Inflammatory macrophage treated with lipopolysaccharide for 1 hour (primary cell): Measurements from ENCODE around the gene TMEM236.
A peak's percentile ranks its signal among the peaks of the same experiment; 100 is the strongest.

ENCODE experiments used
- DNase-seq, 2 donors: peaks; one replicate each; pipeline ENCODE4 v3.0.0-alpha.2; 2020 to 2022

Gene TMEM236

GRCh38 chr10:17788646-17789045 is 36.6 kb downstream of the TMEM236 start:
- no peak for DNase-seq

- no peak for DNase-seq
These were observed 37.4 kb downstream of the TMEM236 start for GRCh38 chr10:17789396-17789795.

GRCh38 chr10:17790651-17791050 is 38.6 kb downstream of the TMEM236 start:
- peak; percentile 62 to 80 for DNase-seq

GRCh38 chr10:17792991-17793390 is 41.0 kb downstream of the TMEM236 start:
- DNase-seq: no peak

GRCh38 chr10:17793823-17794644 is 42.0 kb downstream of the TMEM236 start:
- no peak for DNase-seq

GRCh38 chr10:17795083-17795482 is 43.1 kb downstream of the TMEM236 start:
- no peak for DNase-seq

GRCh38 chr10:17795813-17796594 is 44.0 kb downstream of the TMEM236 start:
- no peak for DNase-seq

- DNase-seq: no peak
These were observed 49.5 kb downstream of the TMEM236 start for GRCh38 chr10:17801507-17801906.

GRCh38 chr10:17802350-17802749 is 50.3 kb downstream of the TMEM236 start:
- DNase-seq: no peak

- DNase-seq: peak; percentile 72 to 81
These were observed 51.0 kb downstream of the TMEM236 start for GRCh38 chr10:17802976-17803375.

GRCh38 chr10:17805330-17805729 is 53.3 kb downstream of the TMEM236 start:
- no peak for DNase-seq

GRCh38 chr10:17805921-17806577 is 54.0 kb downstream of the TMEM236 start:
- DNase-seq: no peak

GRCh38 chr10:17808971-17809841 is 57.2 kb downstream of the TMEM236 start, which contains the start of gene MRC1:
Gene MRC1, plus strand, starts transcription at chr10:17809348. Its CDS starts 118 bp downstream, at chr10:17809466.
- peak in 1 of 2 donors; percentile 47 for DNase-seq

- DNase-seq: peak; percentile 54 to 72
These were observed 59.3 kb downstream of the TMEM236 start for GRCh38 chr10:17811146-17811865.

GRCh38 chr10:17814973-17815372 is 63.0 kb downstream of the TMEM236 start:
- DNase-seq: peak; percentile 44 to 63

- DNase-seq: peak in 1 of 2 donors; percentile 48
These were observed 64.2 kb downstream of the TMEM236 start for GRCh38 chr10:17816199-17816598.

- no peak for DNase-seq
These were observed 65.3 kb downstream of the TMEM236 start for GRCh38 chr10:17817316-17817715.

GRCh38 chr10:17817790-17818189 is 65.8 kb downstream of the TMEM236 start:
- no peak for DNase-seq

- no peak for DNase-seq
These were observed 67.8 kb downstream of the TMEM236 start for GRCh38 chr10:17819836-17820235.

- DNase-seq: no peak
These were observed 68.9 kb downstream of the TMEM236 start for GRCh38 chr10:17820943-17821342.

- no peak for DNase-seq
These were observed 69.9 kb downstream of the TMEM236 start for GRCh38 chr10:17821893-17822292.

- peak; percentile 77 to 86 for DNase-seq
These were observed 79.3 kb downstream of the TMEM236 start for GRCh38 chr10:17831341-17831740.
